Fibroblast of skin of back (primary cell): Measurements from ENCODE around the gene HDGFL3.
A peak's percentile ranks its signal among the peaks of the same experiment; 100 is the strongest.
"Not testable (repeated sequence)": the region's sequence is repeated elsewhere in the genome, so short reads cannot be mapped to it uniquely, and the experiment has no call there.

Experiments used
- DNase-seq: peaks from one replicate; pipeline ENCODE4 v3.0.0-alpha.2; 2013

The HDGFL3 gene

GRCh38 chr15:83193721-83194120 lies 13.9 kb downstream of the HDGFL3 start:
- DNase-seq, result no peak

GRCh38 chr15:83192742-83193141 lies 14.9 kb downstream of the HDGFL3 start:
- no peak for DNase-seq

GRCh38 chr15:83190450-83190849 lies 17.2 kb downstream of the HDGFL3 start:
- DNase-seq, result no peak

- no peak for DNase-seq
These were observed 22.1 kb downstream of the HDGFL3 start for GRCh38 chr15:83185561-83185960.

GRCh38 chr15:83178869-83179325 lies 28.7 kb downstream of the HDGFL3 start:
- no peak for DNase-seq

GRCh38 chr15:83178390-83178789 lies 29.2 kb downstream of the HDGFL3 start:
- no peak for DNase-seq

- DNase-seq, result peak; percentile 27
These were observed 32.7 kb downstream of the HDGFL3 start for GRCh38 chr15:83174891-83175290.

GRCh38 chr15:83170474-83171165 lies 37.0 kb downstream of the HDGFL3 start:
- peak; percentile 33 for DNase-seq

- not testable (repeated sequence) for DNase-seq
These were observed 38.0 kb downstream of the HDGFL3 start for GRCh38 chr15:83169576-83169975.

- DNase-seq, result no peak
These were observed 40.8 kb downstream of the HDGFL3 start for GRCh38 chr15:83166830-83167229.

GRCh38 chr15:83166218-83166617 lies 41.4 kb downstream of the HDGFL3 start:
- DNase-seq, result peak; percentile 1

- DNase-seq, result no peak
These were observed 42.7 kb downstream of the HDGFL3 start for GRCh38 chr15:83164771-83165404.

GRCh38 chr15:83164111-83164770 lies 43.4 kb downstream of the HDGFL3 start:
- DNase-seq, result peak; percentile 90

- no peak for DNase-seq
These were observed 44.6 kb downstream of the HDGFL3 start for GRCh38 chr15:83163032-83163431.

- no peak for DNase-seq
These were observed 46.9 kb downstream of the HDGFL3 start for GRCh38 chr15:83160741-83161140.

GRCh38 chr15:83158393-83158792 lies 49.2 kb downstream of the HDGFL3 start:
- DNase-seq, result no peak

GRCh38 chr15:83155942-83156341 lies 51.7 kb downstream of the HDGFL3 start:
- no peak for DNase-seq

- peak; percentile 8 for DNase-seq
These were observed 54.3 kb downstream of the HDGFL3 start for GRCh38 chr15:83153288-83153687.

- DNase-seq, result no peak
These were observed 62.9 kb downstream of the HDGFL3 start for GRCh38 chr15:83144771-83145170.

GRCh38 chr15:83142151-83142550 lies 65.5 kb downstream of the HDGFL3 start:
- not testable (repeated sequence) for DNase-seq

- DNase-seq, result no peak
These were observed 74.6 kb downstream of the HDGFL3 start for GRCh38 chr15:83132861-83133523.

- DNase-seq, result no peak
These were observed 77.8 kb downstream of the HDGFL3 start for GRCh38 chr15:83129791-83130190.

- no peak for DNase-seq
These were observed 80.0 kb downstream of the HDGFL3 start for GRCh38 chr15:83127547-83128150.
